Fibroblast of lung (primary cell): ENCODE results near the gene DLG4. TPM values are rescaled to one million over a fixed set of nuclear protein-coding genes. Genes with fewer than 3 reads are reported as not detected.

Source experiments
- DNase-seq, 2 donors: peaks; one replicate each; pipeline versions ENCODE4 v3.0.0 to v3.0.0-alpha.2; 2010; ENCODE audit warnings: low read depth in 2 of 2
- H2AFZ ChIP-seq: 2 replicates; pipeline ENCODE4 v1.5.1; 2012; ENCODE audit warnings: low read length, control low read depth, inconsistent platforms
- H3K27ac ChIP-seq: 2 replicates; pipeline ENCODE4 v1.5.1; 2011; ENCODE audit warnings: low read length, control low read depth; ENCODE audit not compliant: insufficient read depth
- H3K27me3 ChIP-seq: 2 replicates; pipeline ENCODE4 v1.5.1; 2011; ENCODE audit warnings: mild to moderate bottlenecking, low read length; ENCODE audit not compliant: control insufficient read depth, insufficient read depth
- H3K36me3 ChIP-seq: 2 replicates; pipeline ENCODE4 v1.5.1; 2011; ENCODE audit warnings: low read length; ENCODE audit not compliant: control insufficient read depth, insufficient read depth
- H3K4me1 ChIP-seq: 2 replicates; pipeline ENCODE4 v1.5.1; 2011; ENCODE audit warnings: low read length; ENCODE audit not compliant: control insufficient read depth, insufficient read depth; ENCODE audit errors: extremely low read depth
- H3K4me2 ChIP-seq: 2 replicates; pipeline ENCODE4 v1.5.1; 2011; ENCODE audit warnings: low read length, control low read depth; ENCODE audit not compliant: insufficient read depth; ENCODE audit errors: extremely low read depth
- H3K4me3 ChIP-seq, 4 experiments: fragments of 200-600 bp in 1 of 4; sonication (generic) in 1 of 4; replicated peaks in 1 of 4; 2 replicates each; pipeline ENCODE4 v1.5.1; 2011 to 2016; ENCODE audit warnings: low read length in 4 of 4, low read depth in 3 of 4, mild to moderate bottlenecking in 3 of 4, control low read depth in 2 of 4, inconsistent platforms in 1 of 4, mixed read lengths in 1 of 4; ENCODE audit not compliant: insufficient read depth in 1 of 4; ENCODE audit errors: control extremely low read depth in 1 of 4
- H3K79me2 ChIP-seq: 2 replicates; pipeline ENCODE4 v1.5.1; 2012; ENCODE audit warnings: mild to moderate bottlenecking, low read length, inconsistent platforms; ENCODE audit not compliant: control insufficient read depth, insufficient read depth
- H3K9ac ChIP-seq: 2 replicates; pipeline ENCODE4 v1.5.1; 2011; ENCODE audit warnings: mild to moderate bottlenecking, low read length, control low read depth; ENCODE audit not compliant: insufficient read depth
- H3K9me3 ChIP-seq: 2 replicates; pipeline ENCODE4 v1.5.1; 2012; ENCODE audit warnings: low read depth, low read length; ENCODE audit not compliant: control insufficient read depth, insufficient read depth
- H4K20me1 ChIP-seq: 2 replicates; pipeline ENCODE4 v1.5.1; 2011; ENCODE audit warnings: low read length; ENCODE audit not compliant: control insufficient read depth, insufficient read depth; ENCODE audit errors: extremely low read depth
- EZH2 ChIP-seq: IDR thresholded peaks from 2 replicates; pipeline ENCODE4 v1.5.1; 2012; ENCODE audit warnings: low read length, control low read depth, mild to moderate bottlenecking; ENCODE audit errors: missing control alignments
- polyA plus RNA-seq, 2 donors: library from polyadenylated mRNA; depleted of rRNA in 1 of 2; stranded (reverse) in 1 of 2; unstranded in 1 of 2; fragments of >200 nt; gene quantifications; 2 replicates each; pipeline ENCODE4 v1.2.1, GENCODE V29; 2011 to 2012; ENCODE audit warnings: missing spikeins in 1 of 2
- total RNA-seq: library from RNA; depleted of rRNA; stranded (reverse); fragments of >200 nt; gene quantifications from 2 replicates; pipeline ENCODE4 v1.2.1, GENCODE V29; 2014
- TF ChIP-seq, protein P1 (sequence below), 2 donors: IDR thresholded peaks in 1 of 2; conservative IDR thresholded peaks in 1 of 2; 1 replicate in 1 of 2; 2 replicates in 1 of 2; pipeline ENCODE4 v1.5.1; 2011 to 2012; ENCODE audit warnings: low read length in 2 of 2, control low read depth in 1 of 2, inconsistent platforms in 1 of 2, low read depth in 1 of 2, mild to moderate bottlenecking in 1 of 2

DLG4 gene
- total and polyA plus RNA-seq, 2 donors (not counting 1 experiment from before 2014, with no cell fraction given) = 11.3 to 22.0 TPM

GRCh38 chr17:7262935-7263800 lies 43.5 kb upstream of the DLG4 start:
- Histone ChIP-seq H3K79me2 (no peaks in the 10 kb centered on the region), H3K4me3 (peak overlapping the region in 2 of 4 experiments; percentile 4 to 20), H3K27me3 (no peaks in the 10 kb centered on the region), H3K9ac (no peak overlapping the region), H2AFZ (peak overlapping the region; percentile 86), H3K4me1 (peaks cover 3% of the 10 kb centered on the region), H3K9me3 (no peaks in the 10 kb centered on the region), H3K27ac (no peak overlapping the region), H4K20me1 (no peaks in the 10 kb centered on the region), H3K4me2 (peak overlapping the region; percentile 80), H3K36me3 (no peaks in the 10 kb centered on the region)
- no peak for TF ChIP-seq EZH2
- TF ChIP-seq, protein P1, sequence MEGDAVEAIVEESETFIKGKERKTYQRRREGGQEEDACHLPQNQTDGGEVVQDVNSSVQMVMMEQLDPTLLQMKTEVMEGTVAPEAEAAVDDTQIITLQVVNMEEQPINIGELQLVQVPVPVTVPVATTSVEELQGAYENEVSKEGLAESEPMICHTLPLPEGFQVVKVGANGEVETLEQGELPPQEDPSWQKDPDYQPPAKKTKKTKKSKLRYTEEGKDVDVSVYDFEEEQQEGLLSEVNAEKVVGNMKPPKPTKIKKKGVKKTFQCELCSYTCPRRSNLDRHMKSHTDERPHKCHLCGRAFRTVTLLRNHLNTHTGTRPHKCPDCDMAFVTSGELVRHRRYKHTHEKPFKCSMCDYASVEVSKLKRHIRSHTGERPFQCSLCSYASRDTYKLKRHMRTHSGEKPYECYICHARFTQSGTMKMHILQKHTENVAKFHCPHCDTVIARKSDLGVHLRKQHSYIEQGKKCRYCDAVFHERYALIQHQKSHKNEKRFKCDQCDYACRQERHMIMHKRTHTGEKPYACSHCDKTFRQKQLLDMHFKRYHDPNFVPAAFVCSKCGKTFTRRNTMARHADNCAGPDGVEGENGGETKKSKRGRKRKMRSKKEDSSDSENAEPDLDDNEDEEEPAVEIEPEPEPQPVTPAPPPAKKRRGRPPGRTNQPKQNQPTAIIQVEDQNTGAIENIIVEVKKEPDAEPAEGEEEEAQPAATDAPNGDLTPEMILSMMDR (conservative IDR thresholded peaks at IDR 0.05 in 1 of 2, IDR thresholded peaks at IDR 0.05 in 1 of 2; ENCODE audit: low read depth in 1 of 2, low read length in 2 of 2) = no peak
- DNase-seq = no peak

GRCh38 chr17:7262192-7262934 lies 42.7 kb upstream of the DLG4 start, which contains the start of gene CLDN7:
Gene CLDN7, minus strand, starts transcription at chr17:7262478. Its CDS starts 435 bp downstream, at chr17:7262043.
- Histone ChIP-seq H3K4me2 (peak within 1 kb of the TSS; percentile 80), H2AFZ (peak within 1 kb of the TSS; percentile 86), H3K27me3 (no peaks in the 10 kb centered on the region), H4K20me1 (no peaks in the 10 kb centered on the region), H3K9me3 (no peaks in the 10 kb centered on the region), H3K4me3 (peak within 1 kb of the TSS in 2 of 4 experiments; percentile 4 to 32), H3K79me2 (no peaks in the 10 kb centered on the region), H3K36me3 (no peaks in the 10 kb centered on the region), H3K27ac (no peak within 1 kb of the TSS), H3K4me1 (peaks cover 3% of the 10 kb centered on the region), H3K9ac (no peak within 1 kb of the TSS)
- no peak for TF ChIP-seq EZH2
- TF ChIP-seq, protein P1 (conservative IDR thresholded peaks at IDR 0.05 in 1 of 2, IDR thresholded peaks at IDR 0.05 in 1 of 2; ENCODE audit: low read depth in 1 of 2, low read length in 2 of 2) = no peak
- no peak for DNase-seq
